HG02678 (cell line): ENCODE data around the gene SLC24A4.

Source experiments
- ATAC-seq: cut with Tn5 transposase; IDR thresholded peaks from one replicate; pipeline ENCODE4 v1.9.1; 2021; ENCODE audit warnings: mild to moderate bottlenecking, moderate library complexity; ENCODE audit not compliant: unreplicated experiment

SLC24A4 gene

GRCh38 chr14:92538412-92538985, 215.5 kb downstream of the SLC24A4 start:
- ATAC-seq = peak; percentile 91

- ATAC-seq = no peak
Observed at GRCh38 chr14:92539419-92539818, 216.5 kb downstream of the SLC24A4 start.

- no peak for ATAC-seq
Observed at GRCh38 chr14:92539875-92540274, 216.9 kb downstream of the SLC24A4 start.

- ATAC-seq = no peak
Observed at GRCh38 chr14:92540472-92541048, 217.6 kb downstream of the SLC24A4 start.

GRCh38 chr14:92542766-92543554, 220.0 kb downstream of the SLC24A4 start:
- no peak for ATAC-seq

- ATAC-seq = no peak
Observed at GRCh38 chr14:92544051-92544720, 221.2 kb downstream of the SLC24A4 start.

- no peak for ATAC-seq
Observed at GRCh38 chr14:92546347-92547053, 223.5 kb downstream of the SLC24A4 start.

GRCh38 chr14:92549105-92549858, 226.3 kb downstream of the SLC24A4 start:
- ATAC-seq = no peak

GRCh38 chr14:92549859-92550230, 226.9 kb downstream of the SLC24A4 start:
- ATAC-seq = no peak
